GM12878 (cell line): ENCODE data around the gene KCNQ1OT1. TPM values are rescaled to one million over a fixed set of nuclear protein-coding genes. Genes with fewer than 3 reads are reported as not detected.

ENCODE experiments used
- ATAC-seq: fragments of 200-7000 bp; cut with Tn5 transposase; 3 replicates; pipeline ENCODE4 v1.9.1; 2020; ENCODE audit warnings: mild to moderate bottlenecking, moderate library complexity
- BruUV-seq: library from RNA; stranded (reverse); fragments of 400-500 nt; replicated peaks from 2 replicates; lab custom pipeline; 2021; lab: Mats Ljungman, UMichigan
- CTCF ChIA-PET: fragments of 300-600 bp; sonication (Branson Sonifier 250); formaldehyde crosslinking; extraction: SDS; loops from one replicate; lab custom pipeline; 2021; ENCODE audit warnings: inconsistent platforms; lab: Yijun Ruan, JAX
- POLR2A ChIA-PET: fragments of 350-600 bp; formaldehyde crosslinking; extraction: SDS; loops from one replicate; lab custom pipeline; 2021; ENCODE audit warnings: inconsistent platforms; lab: Charles Lee
- RAD21 ChIA-PET: fragments of 300-600 bp; sonication (Branson Sonifier 250); formaldehyde crosslinking; loops from one replicate; lab custom pipeline; 2023; ENCODE audit warnings: antibody characterized with exemption; ENCODE audit not compliant: unreplicated experiment; lab: Charles Lee
- SMC1A ChIA-PET: fragments of 300-600 bp; sonication (Branson Sonifier 250); formaldehyde crosslinking; loops from one replicate; lab custom pipeline; 2023; ENCODE audit not compliant: unreplicated experiment, uncharacterized antibody; lab: Charles Lee
- DNase-seq: peaks from one replicate; pipeline ENCODE4 v3.0.0-alpha.2; 2011; ENCODE audit warnings: low read depth, low spot score
- FAIRE-seq: peaks from 3 replicates; lab custom pipeline; 2011; peaks lifted over from hg19 to GRCh38; lab: Jason Lieb, UNC
- H2AFZ ChIP-seq: 2 replicates; pipeline ENCODE4 v1.6.0; 2011; ENCODE audit warnings: low read depth, low read length, control low read depth; ENCODE audit not compliant: control insufficient read depth
- H3K27ac ChIP-seq: 2 replicates; pipeline ENCODE4 v1.5.1; 2011; ENCODE audit warnings: control low read depth; ENCODE audit not compliant: control insufficient read depth, insufficient read depth
- H3K27me3 ChIP-seq, 2 experiments: replicated peaks in 1 of 2; 2 replicates each; pipeline versions ENCODE4 v1.6.0 to v1.6.1; 2011; ENCODE audit warnings: low read length in 1 of 2; ENCODE audit not compliant: control insufficient read depth in 2 of 2, insufficient read depth in 2 of 2
- H3K36me3 ChIP-seq, 2 experiments: 2 replicates each; pipeline ENCODE4 v1.5.1; 2011; ENCODE audit warnings: low read length in 1 of 2; ENCODE audit not compliant: control insufficient read depth in 2 of 2, insufficient read depth in 2 of 2
- H3K4me1 ChIP-seq: 2 replicates; pipeline ENCODE4 v1.6.1; 2011; ENCODE audit warnings: mild to moderate bottlenecking, low read length, moderate library complexity, mixed read lengths; ENCODE audit not compliant: control insufficient read depth, insufficient read depth
- H3K4me2 ChIP-seq: 2 replicates; pipeline ENCODE4 v1.6.0; 2011; ENCODE audit warnings: control low read depth; ENCODE audit not compliant: control insufficient read depth, insufficient read depth
- H3K4me3 ChIP-seq: fragments of 200-600 bp; sonication (generic); 2 replicates; pipeline ENCODE4 v1.5.1; 2016
- H3K79me2 ChIP-seq: 2 replicates; pipeline ENCODE4 v1.6.0; 2011; ENCODE audit warnings: low read length; ENCODE audit not compliant: control insufficient read depth, insufficient read depth
- H3K9ac ChIP-seq: 2 replicates; pipeline ENCODE4 v1.8.0; 2011; ENCODE audit warnings: low read length, control low read depth, mixed read lengths; ENCODE audit not compliant: control insufficient read depth, insufficient read depth
- H3K9me3 ChIP-seq: replicated peaks from 3 replicates; pipeline ENCODE4 v1.5.1; 2011; ENCODE audit warnings: mild to moderate bottlenecking, low read length; ENCODE audit not compliant: control insufficient read depth, insufficient read depth
- H4K20me1 ChIP-seq: 2 replicates; pipeline ENCODE4 v1.6.0; 2011; ENCODE audit not compliant: control insufficient read depth, insufficient read depth
- CHD2 ChIP-seq: IDR thresholded peaks from 2 replicates; pipeline ENCODE4 v1.6.1; 2011; ENCODE audit warnings: low read depth, low read length, improper control_type of control experiment, borderline replicate concordance
- E4F1 ChIP-seq: fragments of 450-650 bp; IDR thresholded peaks from 2 replicates; pipeline ENCODE4 v1.6.1; 2018; ENCODE audit warnings: borderline replicate concordance, mild to moderate bottlenecking; ENCODE audit not compliant: partially characterized antibody
- IRF3 ChIP-seq: fragments of 450-650 bp; IDR thresholded peaks from 2 replicates; pipeline ENCODE4 v1.6.1; 2014; ENCODE audit warnings: mild to moderate bottlenecking
- PAX5 ChIP-seq: IDR thresholded peaks from 2 replicates; pipeline ENCODE4 v1.6.1; 2011; ENCODE audit warnings: low read depth, low read length, borderline replicate concordance
- POLR2AphosphoS2 ChIP-seq: IDR thresholded peaks from 2 replicates; pipeline ENCODE4 v1.6.1; 2011; ENCODE audit warnings: low read depth, mild to moderate bottlenecking, low read length, improper control_type of control experiment, moderate library complexity
- RELA ChIP-seq: fragments of 450-650 bp; IDR thresholded peaks from 2 replicates; pipeline ENCODE4 v1.8.0; 2014; ENCODE audit warnings: borderline replicate concordance; ENCODE audit not compliant: partially characterized antibody
- SPI1 ChIP-seq: IDR thresholded peaks from 2 replicates; pipeline ENCODE4 v1.6.1; 2011; ENCODE audit warnings: low read depth, mild to moderate bottlenecking, low read length, moderate library complexity, borderline replicate concordance; ENCODE audit not compliant: insufficient read depth
- TBL1XR1 ChIP-seq: IDR thresholded peaks from 2 replicates; pipeline ENCODE4 v1.6.1; 2012; ENCODE audit warnings: low read depth, low read length, improper control_type of control experiment
- YBX1 ChIP-seq: fragments of 450-650 bp; IDR thresholded peaks from 2 replicates; pipeline ENCODE4 v1.6.1; 2016; ENCODE audit warnings: antibody characterized with exemption
- ZBED1 ChIP-seq: IDR thresholded peaks from 2 replicates; pipeline ENCODE4 v1.6.1; 2016; ENCODE audit warnings: borderline replicate concordance
- WGBS: methylation state at CpG from one replicate; pipeline ENCODE4 v1.1.6; 2016; ENCODE audit warnings: low lambda C conversion rate; ENCODE audit not compliant: insufficient replicate concordance, insufficient coverage; ENCODE audit errors: missing lambda C conversion rate; 5-methylcytosine and 5-hydroxymethylcytosine counted together
- in situ Hi-C: fragments of 300-500 bp; cut with MboI; formaldehyde crosslinking; loops from 9 replicates; pipeline ENCODE4 v1.14.3; 2018; ENCODE audit warnings: mixed read lengths
- intact Hi-C: fragments of 100-400 bp; cut with micrococcal nuclease; formaldehyde crosslinking; loops from one replicate; pipeline ENCODE4 v1.14.2; 2022; ENCODE audit not compliant: unreplicated experiment
- polyA plus RNA-seq, 11 experiments: library from polyadenylated mRNA; depleted of rRNA in 4 of 11; unstranded in 6 of 11; stranded (reverse) in 5 of 11; fragments of >200 nt; fragmentation: Nextera tagmentation in 4 of 11; fragmentation: Illumina TruSeq in 1 of 11; extraction: Ambion mirVana in 4 of 11; extraction: Trizol in 1 of 11; gene quantifications; 1 replicate in 1 of 11; 2 replicates in 10 of 11; pipeline versions ENCODE4 v1.2.1 to v1.2.3, GENCODE V29; 2011 to 2016; ENCODE audit warnings: inconsistent platforms in 2 of 11, missing spikeins in 2 of 11, low read depth in 1 of 11
- total RNA-seq, 4 experiments: library from RNA; depleted of rRNA in 3 of 4; stranded (reverse); fragments of >200 nt in 3 of 4; fragmentation: Illumina TruSeq in 1 of 4; extraction: Trizol in 1 of 4; gene quantifications; 2 replicates each; pipeline versions ENCODE4 v1.2.1 to v1.2.3, GENCODE V29; 2013 to 2021

KCNQ1OT1 gene
- total and polyA plus RNA-seq, 10 of the 15 experiments (the other 5 are each of a cell fraction or from before 2014, with no cell fraction given) = 0.02 to 1.6 (median 0.41) TPM

- Histone ChIP-seq H4K20me1 (no peaks in the 10 kb centered on the region), H2AFZ (no peak overlapping the region), H3K36me3 (no peaks in the 10 kb centered on the region), H3K4me1 (no peaks in the 10 kb centered on the region), H3K9ac (no peak overlapping the region), H3K79me2 (no peaks in the 10 kb centered on the region), H3K27ac (no peak overlapping the region), H3K4me2 (no peak overlapping the region), H3K4me3 (no peak overlapping the region), H3K27me3 (no peaks in the 10 kb centered on the region), H3K9me3 (no peaks in the 10 kb centered on the region)
- intact Hi-C loops = no loop called here
- FAIRE-seq (no peak), ATAC-seq (no peak), DNase-seq (no peak)
- 70% methylated on average over 10 of the region's 10 CpGs for WGBS
- ChIA-PET CTCF (interaction anchor here (0.6 kb wide), 1 partner anchor 283 kb away, joined by 3 read pairs; no protein-coding TSS in a partner anchor), RAD21 (no interaction called here), SMC1A (no interaction called here), POLR2A (no interaction called here)
- no TSS peak for BruUV-seq
- TF ChIP-seq RELA (no peak), PAX5 (no peak), SPI1 (no peak), IRF3 (no peak), YBX1 (no peak), POLR2AphosphoS2 (no peak), CHD2 (no peak), ZBED1 (no peak), E4F1 (no peak), TBL1XR1 (no peak)
- in situ Hi-C loops = no loop called here
Observed at GRCh38 chr11:2569731-2570210, 130.0 kb downstream of the KCNQ1OT1 start.
